Fibroblast of mammary gland (primary cell): Measurements from ENCODE around the gene ARHGEF1.

Experiments used
- DNase-seq: peaks from one replicate; pipeline ENCODE4 v3.0.0-alpha.2; 2010; ENCODE audit warnings: low read depth
- H3K4me3 ChIP-seq: 2 replicates; pipeline ENCODE4 v1.5.1; 2011; ENCODE audit warnings: low read depth, mild to moderate bottlenecking, low read length, moderate library complexity; ENCODE audit not compliant: control insufficient read depth
- CTCF ChIP-seq: conservative IDR thresholded peaks from 2 replicates; pipeline ENCODE4 v1.5.1; 2011; ENCODE audit warnings: low read depth, low read length, inconsistent platforms; ENCODE audit not compliant: control insufficient read depth, insufficient read depth

ARHGEF1 gene

DNA sequence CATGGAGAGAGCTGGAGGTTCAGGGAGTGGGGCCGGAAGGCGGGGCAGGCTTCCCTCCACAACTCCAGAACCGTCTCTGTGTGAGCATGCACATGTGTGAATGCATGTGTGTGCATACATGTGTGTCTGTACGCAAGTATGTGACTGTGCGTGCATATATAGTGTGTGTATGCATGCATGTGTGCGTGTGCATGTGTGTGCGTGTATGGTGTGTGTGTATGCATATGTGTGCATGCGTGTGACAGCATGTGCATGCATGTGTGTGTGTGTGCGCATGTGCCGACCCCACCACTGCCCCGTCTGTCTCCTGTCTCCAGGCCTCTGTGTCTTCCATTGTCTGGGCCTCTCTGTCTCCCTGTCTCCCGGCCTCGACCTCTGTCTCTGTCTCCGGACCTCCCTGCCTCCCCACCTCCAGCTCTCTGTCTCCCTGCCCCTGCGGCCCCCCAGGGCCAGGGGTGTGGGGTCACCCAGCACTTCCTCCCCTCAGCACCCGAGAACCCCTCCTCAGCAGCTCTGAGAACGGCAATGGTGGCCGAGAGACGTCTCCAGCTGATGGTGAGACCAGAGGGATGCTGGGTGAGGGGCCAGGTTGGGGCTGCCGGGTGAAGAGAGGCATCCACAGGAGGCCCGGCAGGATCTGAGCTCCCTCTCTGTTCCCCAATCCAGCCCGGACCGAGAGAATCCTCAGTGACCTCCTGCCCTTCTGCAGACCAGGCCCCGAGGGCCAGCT is 22.5 kb downstream of the ARHGEF1 start:
- no peak for TF ChIP-seq CTCF
- DNase-seq, result no peak
- no peak overlapping the region for H3K4me3 ChIP-seq

GRCh38 chr19:41906271-41906670 is 23.3 kb downstream of the ARHGEF1 start:
- no peak for DNase-seq
- TF ChIP-seq CTCF, result no peak
- no peak overlapping the region for H3K4me3 ChIP-seq

GRCh38 chr19:41906916-41907680 is 24.1 kb downstream of the ARHGEF1 start:
- H3K4me3 ChIP-seq, result no peak overlapping the region
- no peak for DNase-seq
- no peak for TF ChIP-seq CTCF

DNA sequence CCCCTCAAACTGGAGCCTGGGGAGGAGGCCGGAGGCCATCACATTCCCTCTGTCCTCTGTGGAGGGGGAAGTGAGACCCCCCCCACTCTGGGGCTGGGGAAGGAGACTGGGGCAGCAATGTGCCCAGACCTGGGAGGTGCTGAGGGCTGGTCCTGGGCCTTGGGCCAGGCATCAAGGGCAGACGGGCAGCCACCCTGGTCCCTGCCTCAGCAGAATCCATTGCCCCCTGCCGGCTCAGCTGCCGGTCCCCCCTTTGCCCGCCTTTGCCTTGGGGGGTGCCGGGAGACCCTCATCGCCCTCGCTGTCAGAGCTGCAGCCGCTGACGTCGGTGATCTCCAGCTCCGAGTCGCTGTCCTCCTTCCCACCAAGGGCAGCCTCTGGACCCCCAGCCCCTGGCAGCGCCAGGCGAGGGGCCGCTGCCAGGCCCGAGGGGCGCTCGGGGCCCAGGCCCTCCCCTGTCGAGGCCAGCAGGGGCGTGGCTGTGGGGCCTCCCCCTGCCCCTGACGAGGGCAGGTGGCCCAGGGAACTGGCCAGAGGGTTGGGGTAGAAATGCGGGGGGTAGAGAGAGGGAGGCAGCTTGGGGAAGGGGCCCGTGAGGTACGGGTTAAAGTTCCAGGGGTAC is 25.1 kb downstream of the ARHGEF1 start:
- TF ChIP-seq CTCF, result no peak
- DNase-seq, result no peak
- no peak overlapping the region for H3K4me3 ChIP-seq

- H3K4me3 ChIP-seq, result no peak overlapping the region
- no peak for TF ChIP-seq CTCF
- no peak for DNase-seq
These were observed 25.9 kb downstream of the ARHGEF1 start for GRCh38 chr19:41908724-41909464.

GRCh38 chr19:41909706-41910105 is 26.7 kb downstream of the ARHGEF1 start:
- no peak for DNase-seq
- no peak overlapping the region for H3K4me3 ChIP-seq

More at GRCh38 chr19:41909706-41910105, 26.7 kb downstream of the ARHGEF1 start:
- TF ChIP-seq CTCF, result no peak
